K562 (cell line): Measurements from ENCODE around the gene FUT2. TPM values are rescaled to one million over a fixed set of nuclear protein-coding genes. Genes with fewer than 3 reads are reported as not detected.
A peak's percentile ranks its signal among the peaks of the same experiment; 100 is the strongest.

Experiments
- CEBPG ChIP-seq, 3 experiments: fragments of 200-800 bp in 1 of 3; sonication (Bioruptor generic) in 1 of 3; sonication (generic) in 1 of 3; formaldehyde crosslinking in 1 of 3; IDR thresholded peaks in 2 of 3; conservative IDR thresholded peaks in 1 of 3; 2 replicates each; pipeline versions ENCODE4 v1.6.1 to v1.8.0; 2016 to 2022; ENCODE audit warnings: missing compliant biosample characterization in 2 of 3, missing genetic modification characterization in 2 of 3, mild to moderate bottlenecking in 1 of 3, missing genetic modification reagents in 1 of 3
- GABPB2 ChIP-seq: fragments of 250-450 bp; sonication (Bioruptor Pico); conservative IDR thresholded peaks from 2 replicates; pipeline ENCODE4 v1.5.1; 2021; ENCODE audit warnings: mild to moderate bottlenecking
- GTF2E2 ChIP-seq: fragments of 200-800 bp; sonication (Bioruptor generic); IDR thresholded peaks from 2 replicates; pipeline ENCODE4 v1.6.1; 2016; ENCODE audit warnings: missing genetic modification characterization, missing compliant biosample characterization
- HCFC1 ChIP-seq: IDR thresholded peaks from 2 replicates; pipeline ENCODE4 v1.6.1; 2012; ENCODE audit warnings: low read depth, low read length, improper control_type of control experiment
- KLF10 ChIP-seq: fragments of 250-450 bp; sonication (Bioruptor Pico); IDR thresholded peaks from 2 replicates; pipeline ENCODE4 v1.6.1; 2021; ENCODE audit warnings: matching md5 sums
- PHF21A ChIP-seq: fragments of 450-650 bp; IDR thresholded peaks from 2 replicates; pipeline ENCODE4 v1.6.1; 2017; ENCODE audit warnings: low read depth, borderline replicate concordance
- POLR3A ChIP-seq: IDR thresholded peaks from 2 replicates; pipeline ENCODE4 v1.6.1; 2011; ENCODE audit warnings: borderline replicate concordance, mild to moderate bottlenecking, moderate library complexity; ENCODE audit not compliant: insufficient read length, insufficient read depth; ENCODE audit errors: extremely low read depth
- POLR3G ChIP-seq: IDR thresholded peaks from 2 replicates; pipeline ENCODE4 v1.6.1; 2011; ENCODE audit not compliant: insufficient read length, insufficient replicate concordance; ENCODE audit errors: extremely low read depth
- RBM34 ChIP-seq: fragments of 200-400 bp; formaldehyde crosslinking; IDR thresholded peaks from 2 replicates; pipeline ENCODE4 v1.6.1; 2018; ENCODE audit warnings: low read length, borderline replicate concordance; ENCODE audit not compliant: insufficient read depth
- RHOXF2B ChIP-seq: fragments of 250-450 bp; sonication (Bioruptor Pico); conservative IDR thresholded peaks from 2 replicates; pipeline ENCODE4 v1.5.1; 2021
- ZFPM2 ChIP-seq: fragments of 250-450 bp; sonication (Bioruptor Pico); IDR thresholded peaks from 2 replicates; pipeline ENCODE4 v1.5.1; 2022; ENCODE audit warnings: mild to moderate bottlenecking
- ZNF184 ChIP-seq: sonication (generic); formaldehyde crosslinking; IDR thresholded peaks from 2 replicates; pipeline ENCODE4 v1.5.0; 2020; ENCODE audit warnings: missing genetic modification reagents
- ZNF41 ChIP-seq: fragments of 250-450 bp; sonication (Bioruptor Pico); conservative IDR thresholded peaks from 2 replicates; pipeline ENCODE4 v1.4.0; 2020; ENCODE audit warnings: mild to moderate bottlenecking
- ZNF584 ChIP-seq: fragments of 200-800 bp; sonication (Bioruptor generic); IDR thresholded peaks from 2 replicates; pipeline ENCODE4 v1.6.1; 2016; ENCODE audit warnings: low read depth, mild to moderate bottlenecking, missing genetic modification characterization, missing compliant biosample characterization
- ZNF695 ChIP-seq: fragments of 450-650 bp; formaldehyde crosslinking; IDR thresholded peaks from 2 replicates; pipeline ENCODE4 v1.4.0; 2020; ENCODE audit warnings: mild to moderate bottlenecking, moderate library complexity
- polyA plus RNA-seq, 8 experiments: library from polyadenylated mRNA; depleted of rRNA in 4 of 8; stranded (reverse) in 5 of 8; unstranded in 3 of 8; fragments of >200 nt; fragmentation: Nextera tagmentation in 2 of 8; fragmentation: Illumina TruSeq in 1 of 8; extraction: Ambion mirVana in 2 of 8; extraction: Trizol in 1 of 8; gene quantifications; 2 replicates each; pipeline versions ENCODE4 v1.2.1 to v1.2.3, GENCODE V29; 2011 to 2014; ENCODE audit warnings: inconsistent platforms in 1 of 8, missing spikeins in 1 of 8
- total RNA-seq, 7 experiments: library from RNA; depleted of rRNA in 6 of 7; stranded (reverse); fragments of >200 nt in 6 of 7; fragmentation: Illumina TruSeq in 2 of 7; extraction: Trizol in 2 of 7; gene quantifications; 2 replicates each; pipeline versions ENCODE4 v1.2.1 to v1.2.3, GENCODE V29; 2011 to 2021; ENCODE audit warnings: low replicate concordance in 1 of 7
- TF ChIP-seq, protein P1 (sequence below): fragments of 250-450 bp; sonication (Bioruptor Pico); IDR thresholded peaks from 2 replicates; pipeline ENCODE4 v1.8.0; 2022; ENCODE audit warnings: inconsistent platforms
- TF ChIP-seq, protein P2 (sequence below): fragments of 250-450 bp; sonication (Bioruptor Pico); IDR thresholded peaks from 2 replicates; pipeline ENCODE4 v1.4.0; 2020; ENCODE audit warnings: borderline replicate concordance
- TF ChIP-seq, protein P3 (sequence below): fragments of 250-450 bp; sonication (Bioruptor Pico); IDR thresholded peaks from 2 replicates; pipeline ENCODE4 v1.8.0; 2022; ENCODE audit warnings: moderate library complexity, mild to moderate bottlenecking, inconsistent platforms
- TF ChIP-seq, protein P4 (sequence below): fragments of 450-650 bp; IDR thresholded peaks from 2 replicates; pipeline ENCODE4 v1.6.1; 2017; ENCODE audit warnings: antibody characterized with exemption, mild to moderate bottlenecking

FUT2 gene
- total and polyA plus RNA-seq, 9 of the 15 experiments (the other 6 are each of a cell fraction or from before 2014, with no cell fraction given) = 0.03 to 0.04 TPM; not detected in 7

DNA sequence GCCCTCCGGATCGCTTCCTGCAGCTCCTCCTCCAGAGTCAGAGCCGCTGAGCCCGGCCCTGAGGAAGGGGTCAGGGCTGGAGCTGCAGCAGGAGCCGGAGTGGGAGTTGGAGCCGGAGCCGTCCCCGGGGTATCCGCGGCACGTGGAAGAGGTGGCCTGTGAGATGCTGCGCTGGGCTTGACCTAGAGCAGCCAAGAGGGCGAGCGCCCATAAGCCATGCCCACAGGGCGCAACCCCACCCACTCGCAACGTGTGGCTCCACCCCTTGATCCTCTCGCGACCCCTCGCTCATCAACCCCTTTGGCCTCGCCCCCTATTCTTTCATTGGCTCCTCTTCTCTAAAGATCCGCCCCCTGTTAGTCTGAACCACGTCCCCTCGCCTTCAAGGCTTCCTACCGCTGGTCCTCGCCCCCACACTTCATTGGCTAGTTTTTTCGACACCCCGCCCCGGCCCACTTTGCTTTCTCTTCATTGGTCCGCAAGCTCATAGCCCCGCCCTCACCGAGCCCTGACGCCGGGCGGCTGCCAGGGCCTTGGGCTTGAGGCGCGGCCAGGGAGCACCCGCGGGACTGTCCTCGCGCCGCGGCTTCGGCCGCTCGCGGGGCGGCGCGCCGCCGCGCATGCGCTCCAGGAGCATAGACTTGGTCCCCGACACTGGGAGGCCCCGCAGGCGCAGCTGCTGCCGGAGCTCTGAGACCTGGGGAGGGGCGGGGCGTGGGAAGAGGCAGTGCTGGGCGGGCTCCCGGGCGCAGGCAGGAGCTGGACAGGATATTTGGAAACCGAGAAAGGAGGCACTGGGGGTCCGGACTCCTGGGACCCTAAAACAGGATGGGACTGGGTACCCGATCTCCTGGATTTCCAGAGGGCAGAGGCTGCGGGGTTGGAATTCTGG, 18.3 kb downstream of the FUT2 start (continued):
- TF ChIP-seq, protein P1, sequence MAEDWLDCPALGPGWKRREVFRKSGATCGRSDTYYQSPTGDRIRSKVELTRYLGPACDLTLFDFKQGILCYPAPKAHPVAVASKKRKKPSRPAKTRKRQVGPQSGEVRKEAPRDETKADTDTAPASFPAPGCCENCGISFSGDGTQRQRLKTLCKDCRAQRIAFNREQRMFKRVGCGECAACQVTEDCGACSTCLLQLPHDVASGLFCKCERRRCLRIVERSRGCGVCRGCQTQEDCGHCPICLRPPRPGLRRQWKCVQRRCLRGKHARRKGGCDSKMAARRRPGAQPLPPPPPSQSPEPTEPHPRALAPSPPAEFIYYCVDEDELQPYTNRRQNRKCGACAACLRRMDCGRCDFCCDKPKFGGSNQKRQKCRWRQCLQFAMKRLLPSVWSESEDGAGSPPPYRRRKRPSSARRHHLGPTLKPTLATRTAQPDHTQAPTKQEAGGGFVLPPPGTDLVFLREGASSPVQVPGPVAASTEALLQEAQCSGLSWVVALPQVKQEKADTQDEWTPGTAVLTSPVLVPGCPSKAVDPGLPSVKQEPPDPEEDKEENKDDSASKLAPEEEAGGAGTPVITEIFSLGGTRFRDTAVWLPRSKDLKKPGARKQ (CRISPR knock-in tag) = no peak
- TF ChIP-seq HCFC1 (peak; percentile 19; the same call in 1 of the 2 replicates), ZNF584 (CRISPR knock-in tag) (no peak), CEBPG (CRISPR knock-in tag; IDR thresholded peaks at IDR 0.05) (peak; percentile 40; the same call in 1 of the 2 replicates), CEBPG (tag; conservative IDR thresholded peaks at IDR 0.05 in 1 of 2, IDR thresholded peaks at IDR 0.05 in 1 of 2) (no peak), POLR3A (no peak), RHOXF2B (CRISPR knock-in tag) (no peak), KLF10 (CRISPR knock-in tag) (no peak), ZFPM2 (CRISPR knock-in tag) (no peak), POLR3G (no peak), PHF21A (no peak), ZNF41 (CRISPR knock-in tag) (no peak), GTF2E2 (tag) (no peak), ZNF184 (CRISPR knock-in tag) (no peak), GABPB2 (CRISPR knock-in tag) (no peak), ZNF695 (CRISPR knock-in tag) (no peak), RBM34 (no peak)
- TF ChIP-seq, protein P2, sequence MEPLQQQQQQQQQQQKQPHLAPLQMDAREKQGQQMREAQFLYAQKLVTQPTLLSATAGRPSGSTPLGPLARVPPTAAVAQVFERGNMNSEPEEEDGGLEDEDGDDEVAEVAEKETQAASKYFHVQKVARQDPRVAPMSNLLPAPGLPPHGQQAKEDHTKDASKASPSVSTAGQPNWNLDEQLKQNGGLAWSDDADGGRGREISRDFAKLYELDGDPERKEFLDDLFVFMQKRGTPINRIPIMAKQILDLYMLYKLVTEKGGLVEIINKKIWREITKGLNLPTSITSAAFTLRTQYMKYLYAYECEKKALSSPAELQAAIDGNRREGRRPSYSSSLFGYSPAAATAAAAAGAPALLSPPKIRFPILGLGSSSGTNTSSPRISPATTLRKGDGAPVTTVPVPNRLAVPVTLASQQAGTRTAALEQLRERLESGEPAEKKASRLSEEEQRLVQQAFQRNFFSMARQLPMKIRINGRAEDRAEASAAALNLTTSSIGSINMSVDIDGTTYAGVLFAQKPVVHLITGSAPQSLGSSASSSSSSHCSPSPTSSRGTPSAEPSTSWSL = peak; percentile 63; the same call in 1 of the 2 replicates
- TF ChIP-seq, protein P3, sequence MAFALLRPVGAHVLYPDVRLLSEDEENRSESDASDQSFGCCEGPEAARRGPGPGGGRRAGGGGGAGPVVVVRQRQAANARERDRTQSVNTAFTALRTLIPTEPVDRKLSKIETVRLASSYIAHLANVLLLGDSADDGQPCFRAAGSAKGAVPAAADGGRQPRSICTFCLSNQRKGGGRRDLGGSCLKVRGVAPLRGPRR (CRISPR knock-in tag) = no peak
- TF ChIP-seq, protein P4, sequence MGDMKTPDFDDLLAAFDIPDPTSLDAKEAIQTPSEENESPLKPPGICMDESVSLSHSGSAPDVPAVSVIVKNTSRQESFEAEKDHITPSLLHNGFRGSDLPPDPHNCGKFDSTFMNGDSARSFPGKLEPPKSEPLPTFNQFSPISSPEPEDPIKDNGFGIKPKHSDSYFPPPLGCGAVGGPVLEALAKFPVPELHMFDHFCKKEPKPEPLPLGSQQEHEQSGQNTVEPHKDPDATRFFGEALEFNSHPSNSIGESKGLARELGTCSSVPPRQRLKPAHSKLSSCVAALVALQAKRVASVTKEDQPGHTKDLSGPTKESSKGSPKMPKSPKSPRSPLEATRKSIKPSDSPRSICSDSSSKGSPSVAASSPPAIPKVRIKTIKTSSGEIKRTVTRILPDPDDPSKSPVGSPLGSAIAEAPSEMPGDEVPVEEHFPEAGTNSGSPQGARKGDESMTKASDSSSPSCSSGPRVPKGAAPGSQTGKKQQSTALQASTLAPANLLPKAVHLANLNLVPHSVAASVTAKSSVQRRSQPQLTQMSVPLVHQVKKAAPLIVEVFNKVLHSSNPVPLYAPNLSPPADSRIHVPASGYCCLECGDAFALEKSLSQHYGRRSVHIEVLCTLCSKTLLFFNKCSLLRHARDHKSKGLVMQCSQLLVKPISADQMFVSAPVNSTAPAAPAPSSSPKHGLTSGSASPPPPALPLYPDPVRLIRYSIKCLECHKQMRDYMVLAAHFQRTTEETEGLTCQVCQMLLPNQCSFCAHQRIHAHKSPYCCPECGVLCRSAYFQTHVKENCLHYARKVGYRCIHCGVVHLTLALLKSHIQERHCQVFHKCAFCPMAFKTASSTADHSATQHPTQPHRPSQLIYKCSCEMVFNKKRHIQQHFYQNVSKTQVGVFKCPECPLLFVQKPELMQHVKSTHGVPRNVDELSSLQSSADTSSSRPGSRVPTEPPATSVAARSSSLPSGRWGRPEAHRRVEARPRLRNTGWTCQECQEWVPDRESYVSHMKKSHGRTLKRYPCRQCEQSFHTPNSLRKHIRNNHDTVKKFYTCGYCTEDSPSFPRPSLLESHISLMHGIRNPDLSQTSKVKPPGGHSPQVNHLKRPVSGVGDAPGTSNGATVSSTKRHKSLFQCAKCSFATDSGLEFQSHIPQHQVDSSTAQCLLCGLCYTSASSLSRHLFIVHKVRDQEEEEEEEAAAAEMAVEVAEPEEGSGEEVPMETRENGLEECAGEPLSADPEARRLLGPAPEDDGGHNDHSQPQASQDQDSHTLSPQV = no peak
